Hindlimb muscle (tissue), 1 donor: ENCODE measurements around the gene IL18BP. TPM values are rescaled to one million over a fixed set of nuclear protein-coding genes. Genes with fewer than 3 reads are reported as not detected.

Experiments used
- DNase-seq: peaks from one replicate; pipeline ENCODE4 v3.0.0-alpha.2; 2013
- polyA plus RNA-seq: library from polyadenylated mRNA; unstranded; fragments of 120-200 nt; gene quantifications from one replicate; pipeline ENCODE4 v1.2.1, GENCODE V29; 2013; ENCODE audit not compliant: insufficient read length

IL18BP gene
- polyA plus RNA-seq, 1 donor, result 7.4 TPM

- peak; percentile 70 for DNase-seq
Observed at GRCh38 chr11:72012897-72013721, 14.4 kb downstream of the IL18BP start.

- DNase-seq, result peak; percentile 41
Observed at GRCh38 chr11:72013765-72014711, 15.3 kb downstream of the IL18BP start.

GRCh38 chr11:72014761-72015320 lies 16.1 kb downstream of the IL18BP start:
- DNase-seq, result no peak

DNA sequence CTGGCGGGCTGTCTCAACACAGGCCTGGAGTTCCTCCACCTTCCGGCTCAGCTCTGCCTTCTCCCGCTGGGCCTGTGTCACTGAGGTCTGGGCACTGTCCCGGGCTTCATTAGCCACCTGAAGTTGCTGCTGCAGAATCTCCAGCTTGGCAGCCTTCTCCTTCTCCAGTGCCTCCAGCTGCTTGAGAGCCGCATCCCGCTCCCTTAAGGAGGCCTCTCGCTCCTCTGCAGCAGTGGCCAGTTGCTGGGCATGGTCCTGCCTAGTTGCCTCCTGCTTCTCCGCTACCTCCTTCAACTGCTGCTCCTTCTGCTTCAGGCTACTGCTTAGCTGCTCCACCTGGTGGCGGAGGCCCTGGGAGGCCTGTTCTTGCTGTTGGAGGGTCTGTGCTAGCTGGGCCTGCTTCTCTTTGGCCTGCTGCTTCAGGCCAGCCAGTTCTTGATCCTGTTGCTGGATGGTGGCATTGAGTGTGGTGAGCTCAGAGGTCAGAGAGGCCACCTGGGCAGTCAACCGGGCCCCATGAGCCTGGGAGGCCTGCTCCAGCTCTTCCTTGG lies 16.9 kb downstream of the IL18BP start:
- DNase-seq, result no peak

GRCh38 chr11:72018171-72018570 lies 19.5 kb downstream of the IL18BP start:
- DNase-seq, result no peak

DNA sequence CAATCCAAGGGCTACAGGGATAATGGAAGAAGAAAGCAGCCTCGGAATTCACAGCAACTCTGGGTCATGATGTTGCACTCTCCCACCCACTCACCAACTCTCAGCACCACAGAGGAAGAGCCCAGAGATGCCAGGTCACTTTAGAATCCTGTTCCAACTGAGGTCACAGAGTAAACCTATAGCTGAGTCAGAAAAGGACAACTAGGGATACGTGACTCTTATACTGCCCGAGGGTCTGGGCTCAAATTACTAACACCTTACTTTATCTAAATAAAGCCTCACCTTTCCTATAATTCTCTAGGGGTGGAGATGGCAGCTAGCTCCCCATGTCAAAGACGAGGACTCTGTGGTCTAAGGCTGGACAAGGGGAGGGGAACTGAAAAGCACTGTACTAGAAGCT lies 24.6 kb downstream of the IL18BP start:
- DNase-seq, result no peak

DNA sequence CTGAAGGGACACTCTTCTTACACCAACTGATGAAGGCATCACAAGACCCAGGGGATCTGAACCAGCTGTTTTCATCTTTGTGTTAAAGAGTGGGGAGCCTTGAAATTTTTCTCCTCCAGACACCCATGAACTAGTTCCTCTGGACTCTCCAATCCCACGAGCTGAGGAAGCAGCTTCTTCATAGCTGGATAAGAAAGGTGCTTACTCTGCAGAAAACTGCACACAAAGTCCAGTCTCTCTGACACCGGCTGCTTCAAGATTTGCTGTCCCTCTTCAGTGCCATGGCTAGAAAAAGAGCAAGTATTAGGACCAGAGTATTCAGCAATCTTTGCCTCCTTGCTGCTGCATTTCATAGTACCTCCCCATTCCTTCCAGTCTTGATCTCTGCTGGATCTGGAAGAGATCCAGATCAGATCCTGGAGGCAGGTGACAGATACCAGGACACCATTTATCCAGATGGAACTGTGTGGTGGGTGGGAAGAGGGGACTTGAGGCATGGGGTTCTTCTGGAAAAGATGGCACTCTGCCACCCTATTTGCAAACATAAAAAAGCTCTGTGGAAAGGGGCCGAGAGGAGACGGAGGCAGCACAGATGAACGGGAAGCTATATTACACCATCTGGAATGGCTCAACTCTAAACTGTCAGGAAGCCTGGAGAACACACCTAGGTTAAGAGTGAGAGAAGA lies 25.5 kb downstream of the IL18BP start:
- no peak for DNase-seq

GRCh38 chr11:72026090-72026489 lies 27.4 kb downstream of the IL18BP start:
- no peak for DNase-seq

DNA sequence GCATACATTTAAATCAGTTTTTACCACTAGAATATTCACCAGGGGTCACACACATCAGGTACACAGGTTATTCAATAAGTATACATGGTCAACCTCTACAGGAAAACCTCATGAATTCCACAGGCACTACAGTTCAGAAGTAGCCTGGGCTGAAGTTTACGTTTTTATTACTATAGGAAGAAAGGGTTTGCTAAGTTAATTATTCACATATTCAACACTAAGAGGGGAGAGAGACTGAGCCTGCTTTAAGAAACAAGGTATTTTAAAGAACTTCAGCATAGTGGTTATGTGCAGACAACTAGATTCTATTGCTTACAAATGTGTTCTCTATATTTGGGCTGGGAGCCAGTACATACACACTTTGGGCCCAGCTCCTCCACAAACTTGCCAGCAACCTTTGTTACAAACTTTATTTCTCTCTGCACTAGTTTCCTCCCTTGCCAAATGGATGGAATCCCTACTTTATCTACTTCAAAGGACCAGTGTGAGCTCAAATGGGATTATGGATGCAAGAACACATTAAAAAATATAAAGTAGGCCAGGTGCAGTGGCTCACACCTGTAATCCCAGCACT lies 31.9 kb downstream of the IL18BP start:
- DNase-seq, result no peak

GRCh38 chr11:72036687-72037086 lies 38.0 kb downstream of the IL18BP start:
- DNase-seq, result no peak

GRCh38 chr11:72037554-72038311 lies 39.0 kb downstream of the IL18BP start:
- DNase-seq, result no peak

- peak; percentile 79 for DNase-seq
Observed at GRCh38 chr11:72038491-72038890, 39.8 kb downstream of the IL18BP start.

DNA sequence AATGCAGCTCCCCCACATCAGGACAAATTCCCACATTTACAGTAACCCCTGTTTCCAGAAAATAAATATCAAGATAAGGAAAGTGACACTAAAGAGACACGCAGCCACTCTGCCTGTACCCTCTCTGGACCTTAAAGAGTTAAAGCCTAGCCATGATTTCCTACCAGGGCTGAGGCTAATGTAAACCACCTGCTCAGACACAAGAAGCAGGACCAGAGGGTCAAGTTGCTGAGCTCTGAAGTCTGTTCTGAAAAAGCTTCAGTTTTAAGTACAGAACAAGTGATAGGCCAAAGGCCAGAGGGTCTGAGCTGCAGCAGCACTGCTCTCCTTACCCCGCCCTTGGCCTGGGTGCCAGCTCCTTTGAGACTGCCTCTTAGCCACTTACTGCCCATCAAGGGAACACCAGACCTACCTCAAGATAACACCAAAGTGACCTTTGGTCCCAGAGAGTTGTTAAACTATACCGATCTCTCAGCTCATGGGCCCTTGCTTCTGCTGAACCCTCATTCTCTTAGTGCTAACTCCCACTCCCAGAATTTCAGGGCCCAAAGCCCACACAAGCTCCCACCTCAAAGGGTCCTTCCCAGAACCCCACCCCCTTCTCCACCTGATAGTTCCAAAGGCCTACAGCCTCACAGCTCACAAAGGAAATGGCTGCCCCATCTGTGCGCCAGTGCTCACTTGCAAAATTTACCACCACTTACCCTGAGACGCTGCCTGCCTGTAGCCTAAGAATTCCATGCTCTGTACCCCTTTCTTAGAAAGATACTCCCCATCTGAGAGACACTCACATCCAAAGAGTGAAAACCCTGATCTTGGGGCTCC lies 40.5 kb downstream of the IL18BP start:
- no peak for DNase-seq

GRCh38 chr11:72039856-72040401 lies 41.2 kb downstream of the IL18BP start:
- no peak for DNase-seq

GRCh38 chr11:72040491-72041363 lies 42.0 kb downstream of the IL18BP start:
- peak; percentile 97 for DNase-seq

- peak; percentile 87 for DNase-seq
Observed at GRCh38 chr11:72041364-72042063, 42.8 kb downstream of the IL18BP start.

DNA sequence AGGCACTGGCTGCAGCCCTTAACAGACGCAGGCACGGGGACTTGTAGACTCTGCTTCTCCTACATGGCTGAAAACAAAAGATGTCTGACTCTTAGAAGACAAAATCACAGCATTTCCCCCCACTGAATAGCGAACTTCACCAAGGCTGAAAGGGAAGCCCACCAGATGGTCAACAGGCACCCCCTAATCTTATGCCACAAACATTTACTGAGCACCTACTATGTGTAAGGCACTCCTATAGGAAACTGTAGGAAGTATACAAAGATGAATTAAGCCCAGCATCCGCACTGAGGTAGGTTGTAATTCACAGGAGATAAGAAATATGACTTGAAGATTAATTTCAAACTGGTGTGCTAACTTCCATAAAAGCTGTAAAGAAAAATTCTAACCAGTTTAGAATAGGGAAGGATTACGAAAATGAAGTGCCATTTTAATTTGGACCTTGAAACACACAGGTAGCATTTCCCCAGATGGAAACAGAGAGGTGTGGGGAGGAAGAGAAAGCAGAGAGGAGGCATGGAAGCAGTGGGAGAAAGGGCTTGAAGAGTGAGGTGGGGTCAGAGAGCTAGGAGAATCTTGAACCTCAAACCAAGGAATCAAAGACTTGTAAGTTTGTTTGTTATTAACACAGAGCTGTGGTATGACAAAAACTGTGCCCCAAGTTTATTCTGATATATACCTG lies 43.5 kb downstream of the IL18BP start:
- DNase-seq, result no peak
